ENCODE measurements around the gene FSTL5. TPM values are rescaled to one million over a fixed set of nuclear protein-coding genes. Genes with fewer than 3 reads are reported as not detected.

FSTL5 gene
- total and polyA plus RNA-seq, 10 of the 15 experiments (the other 5 are each of a cell fraction or from before 2014, with no cell fraction given): 0.04 to 2.4 (median 0.08) TPM; not detected in 4

DNA sequence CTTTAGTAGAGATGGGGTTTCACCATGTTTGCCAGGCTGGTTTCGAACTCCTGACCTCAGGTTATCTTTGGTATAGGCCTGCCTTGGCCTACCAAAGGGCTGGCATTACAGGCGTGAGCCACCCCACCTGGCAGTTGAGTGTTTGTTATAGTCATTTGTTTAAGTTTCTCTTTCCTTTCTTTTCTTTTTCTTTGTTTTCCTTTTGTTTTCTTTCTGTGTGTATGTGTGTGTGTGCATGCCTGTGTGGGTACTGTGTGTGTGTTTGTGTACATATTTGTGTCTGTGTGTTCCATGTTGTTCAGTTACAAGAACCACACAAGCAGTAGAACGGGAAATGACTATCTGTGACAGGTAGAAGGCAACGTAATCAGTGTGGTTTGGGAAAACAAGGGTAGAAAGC, 624.9 kb downstream of the FSTL5 start (continued):
- TF ChIP-seq MLLT1 (IDR thresholded peaks at IDR 0.05): no peak

DNA sequence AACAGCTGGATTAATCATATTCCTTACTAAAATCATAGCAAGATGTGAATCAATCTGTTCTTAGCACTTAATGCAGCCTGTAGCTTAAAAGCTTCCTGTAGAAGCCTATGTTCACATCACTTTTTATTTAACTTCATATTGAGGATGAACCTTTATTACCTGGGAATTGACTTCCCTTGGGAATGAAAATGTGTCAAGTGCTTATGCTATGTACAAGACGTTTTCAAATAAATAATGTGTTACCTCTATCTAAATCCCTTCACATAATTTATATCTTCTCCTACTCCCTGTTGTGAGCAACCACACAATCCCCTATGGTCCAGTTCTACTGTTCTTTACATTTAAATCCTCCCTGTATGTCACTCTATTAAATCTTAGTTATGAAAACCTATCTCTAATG, 633.1 kb downstream of the FSTL5 start:
- no peaks in the 10 kb centered on the region for H3K4me1 ChIP-seq (ENCODE audit: control insufficient read depth, insufficient read depth, low read length)
- no peak overlapping the region for H2AFZ ChIP-seq (ENCODE audit: control insufficient read depth, low read depth, low read length)
- no peaks in the 10 kb centered on the region for H3K9me3 ChIP-seq (replicated peaks; ENCODE audit: control insufficient read depth, insufficient read depth, low read length)
- intact Hi-C loops (cut with micrococcal nuclease; ENCODE audit: unreplicated experiment): no loop called here
- TF ChIP-seq RCOR1 (conservative IDR thresholded peaks at IDR 0.05; ENCODE audit: low read depth, low read length) (no peak), ZNF217 (IDR thresholded peaks at IDR 0.05) (no peak), SIN3A (IDR thresholded peaks at IDR 0.05; ENCODE audit: low read depth, low read length) (no peak), SREBF2 (IDR thresholded peaks at IDR 0.05; ENCODE audit: low read length) (no peak), SMAD1 (IDR thresholded peaks at IDR 0.05; ENCODE audit: low read depth, partially characterized antibody) (no peak), PAX5 (IDR thresholded peaks at IDR 0.05; ENCODE audit: borderline replicate concordance, low read depth, low read length) (no peak), NBN (IDR thresholded peaks at IDR 0.05) (no peak), PBX3 (IDR thresholded peaks at IDR 0.05; ENCODE audit: insufficient replicate concordance, low read depth, low read length) (no peak)
- DNase-seq (ENCODE audit: low read depth, low spot score) (no peak), FAIRE-seq (no peak), ATAC-seq (no peak)
- no peak overlapping the region for H3K27ac ChIP-seq (ENCODE audit: control insufficient read depth, insufficient read depth)
- no peak overlapping the region for H3K4me2 ChIP-seq (ENCODE audit: control insufficient read depth, insufficient read depth)
- H3K9ac ChIP-seq (ENCODE audit: control insufficient read depth, insufficient read depth, low read length): no peak overlapping the region
- H3K36me3 ChIP-seq (ENCODE audit: control insufficient read depth in 2 of 2, insufficient read depth in 2 of 2, low read length in 1 of 2): no peaks in the 10 kb centered on the region
- WGBS (ENCODE audit: insufficient coverage, insufficient replicate concordance, low lambda C conversion rate, missing lambda C conversion rate): 0% methylated on average over 1 of the region's 1 CpG
- H4K20me1 ChIP-seq (ENCODE audit: control insufficient read depth, insufficient read depth): no peaks in the 10 kb centered on the region
- ChIA-PET SMC1A (ENCODE audit: uncharacterized antibody, unreplicated experiment) (interaction anchor here (1.2 kb wide), 1 partner anchor 84 kb away, joined by 3 read pairs; no protein-coding TSS in a partner anchor), POLR2A (no interaction called here), CTCF (no interaction called here), RAD21 (ENCODE audit: unreplicated experiment) (interaction anchor here (1.7 kb wide), 1 partner anchor 22 kb away, joined by 3 read pairs; no protein-coding TSS in a partner anchor)
- in situ Hi-C loops (cut with MboI): no loop called here
- no TSS peak for BruUV-seq (replicated peaks)
- H3K27me3 ChIP-seq (replicated peaks in 1 of 2; ENCODE audit: control insufficient read depth in 2 of 2, insufficient read depth in 2 of 2, low read length in 1 of 2): no peaks in the 10 kb centered on the region
- no peak overlapping the region for H3K4me3 ChIP-seq
- H3K79me2 ChIP-seq (ENCODE audit: control insufficient read depth, insufficient read depth, low read length): no peaks in the 10 kb centered on the region

All from GM12878 (cell line).